ENCODE results near the gene PPM1H.

Gene PPM1H

GRCh38 chr12:62726471-62726980, 208.4 kb downstream of the PPM1H start:
- DNase-seq, result no peak

DNA sequence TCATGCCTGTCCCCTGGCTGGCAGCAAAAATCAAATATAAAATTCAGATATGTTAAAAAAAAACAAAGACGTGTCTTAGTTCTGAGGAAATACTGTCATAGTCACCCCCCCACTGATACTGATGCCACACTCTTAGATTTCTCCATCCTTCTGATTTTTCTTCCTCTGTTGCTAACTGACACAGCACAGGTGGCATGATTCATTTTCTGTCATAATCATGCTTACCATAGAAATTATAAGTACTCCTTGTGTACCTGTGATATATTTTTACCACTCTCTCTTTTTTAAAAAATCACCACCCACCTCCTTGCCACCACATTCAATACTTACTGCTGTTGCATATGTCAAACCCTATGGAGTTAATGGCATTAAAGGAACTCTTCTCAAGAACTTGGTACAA, 209.2 kb downstream of the PPM1H start:
- DNase-seq, result no peak

- DNase-seq, result no peak
These were observed 210.0 kb downstream of the PPM1H start for GRCh38 chr12:62724947-62725451.

GRCh38 chr12:62724285-62724684, 210.7 kb downstream of the PPM1H start:
- DNase-seq, result no peak

DNA sequence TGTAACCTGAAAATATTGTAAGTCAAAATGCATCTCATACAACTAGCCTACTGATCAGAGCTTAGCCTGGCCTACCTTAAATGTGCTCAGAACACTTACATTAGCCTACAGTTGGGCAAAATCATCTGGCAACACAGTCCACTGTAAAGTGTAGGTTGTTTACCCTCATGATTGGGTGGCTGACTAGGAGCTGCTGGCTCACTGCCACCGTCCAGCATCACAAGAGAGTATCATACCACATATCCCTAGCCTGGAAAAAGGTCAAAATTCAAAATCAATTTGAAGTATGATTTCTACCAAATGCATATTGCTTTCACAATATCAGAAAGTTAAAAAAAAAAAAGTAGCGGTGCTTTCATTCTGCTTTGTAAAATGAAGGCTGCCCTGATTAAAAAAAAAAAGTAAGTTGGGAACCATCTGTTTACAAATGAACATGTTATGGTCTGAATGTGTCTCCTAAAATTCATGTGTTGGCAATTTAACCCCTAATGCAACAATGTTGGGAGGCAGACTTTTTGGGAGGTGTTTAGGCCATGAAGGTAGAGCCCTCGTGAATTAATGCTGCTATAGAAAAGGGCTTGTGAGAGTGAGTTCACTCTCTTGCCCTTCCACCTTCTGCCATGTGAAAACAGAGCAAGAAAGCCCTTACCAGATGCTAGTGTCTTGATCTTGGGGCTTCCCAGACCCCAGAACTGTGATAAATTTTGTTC, 211.8 kb downstream of the PPM1H start:
- DNase-seq, result no peak

DNA sequence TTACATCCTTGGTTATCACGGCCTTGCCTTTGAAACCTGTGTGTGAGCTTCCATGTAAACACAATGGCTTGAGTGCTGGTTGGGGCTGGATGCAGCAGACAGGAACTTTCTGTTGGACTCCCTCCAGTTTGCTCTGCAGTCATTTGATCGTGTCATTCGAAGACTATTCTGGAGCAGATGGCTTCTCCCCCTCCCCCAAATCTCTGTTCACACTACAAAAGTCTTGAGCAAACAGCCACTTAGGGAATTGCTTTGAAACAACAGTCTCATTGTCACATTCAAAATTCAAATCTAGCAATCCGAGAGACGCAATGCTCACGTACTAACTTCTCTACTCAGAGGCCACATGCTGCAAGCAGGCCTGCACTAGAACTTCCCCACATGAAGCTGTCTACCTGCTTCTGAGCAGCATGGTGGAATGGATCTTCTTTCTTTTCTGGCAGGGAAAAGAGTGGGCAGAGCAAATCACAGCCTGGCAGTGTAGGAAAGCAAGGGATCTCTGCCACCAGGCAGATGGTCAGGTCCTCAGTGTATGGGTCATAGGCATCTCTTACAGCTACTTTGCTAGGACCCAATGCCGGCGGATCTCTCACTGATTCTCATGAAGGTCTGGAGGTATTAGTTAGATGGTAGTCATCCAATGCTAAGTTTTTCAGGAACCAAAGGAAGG, 214.2 kb downstream of the PPM1H start:
- DNase-seq, result peak; percentile 74

DNA sequence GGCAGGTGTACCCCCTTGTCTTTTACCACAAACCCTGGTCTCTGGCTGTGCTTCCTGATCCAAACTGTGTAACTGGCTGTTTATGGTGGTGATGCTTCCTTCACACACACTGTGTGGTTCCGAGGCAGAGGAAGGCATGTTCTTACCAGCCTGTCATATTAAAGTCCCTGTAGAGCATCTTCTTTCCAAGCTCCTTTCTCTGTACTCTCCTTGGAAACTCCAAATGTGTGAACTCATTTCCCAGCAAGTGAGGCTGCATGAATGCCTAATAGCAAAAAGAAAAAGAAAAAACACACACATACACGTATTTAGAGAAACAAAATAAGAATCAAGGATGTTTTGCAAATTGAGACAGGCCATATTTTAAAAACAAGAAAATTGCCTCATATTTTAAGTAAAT, 214.9 kb downstream of the PPM1H start:
- DNase-seq, result no peak

- no peak for DNase-seq
These were observed 216.1 kb downstream of the PPM1H start for GRCh38 chr12:62718762-62719426.

- no peak for DNase-seq
These were observed 217.3 kb downstream of the PPM1H start for GRCh38 chr12:62717643-62718042.

DNA sequence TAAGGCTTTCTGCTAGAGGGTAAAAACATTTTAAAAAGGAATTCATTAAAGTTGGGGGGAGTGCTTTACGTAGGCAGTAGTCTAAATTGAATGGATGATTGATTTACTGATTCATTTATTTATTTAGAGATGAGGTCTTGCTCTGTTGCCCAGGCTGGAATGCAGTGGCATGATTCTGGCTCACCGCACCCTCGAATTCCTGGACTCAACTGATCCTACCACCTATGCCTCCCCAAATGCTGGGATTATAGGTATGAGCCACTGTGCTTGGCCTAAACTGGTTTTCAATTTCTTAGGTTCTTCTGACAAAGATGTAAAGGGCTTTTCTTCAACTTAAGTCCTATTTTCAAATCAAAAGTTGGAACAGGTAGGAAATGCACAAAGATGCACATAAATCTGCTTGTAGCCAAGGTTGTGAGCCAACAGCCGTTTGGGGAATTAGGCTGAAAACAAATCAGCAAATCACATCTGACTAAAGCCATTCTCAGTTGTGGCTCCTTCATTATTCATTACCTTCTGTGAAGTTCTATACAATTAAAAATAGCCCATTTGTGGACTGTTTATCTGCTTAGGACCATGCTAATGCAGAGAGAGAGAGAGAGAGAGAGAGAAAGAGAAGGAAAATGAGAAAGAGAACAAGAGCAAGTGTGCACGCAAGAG, 218.0 kb downstream of the PPM1H start:
- no peak for DNase-seq

DNA sequence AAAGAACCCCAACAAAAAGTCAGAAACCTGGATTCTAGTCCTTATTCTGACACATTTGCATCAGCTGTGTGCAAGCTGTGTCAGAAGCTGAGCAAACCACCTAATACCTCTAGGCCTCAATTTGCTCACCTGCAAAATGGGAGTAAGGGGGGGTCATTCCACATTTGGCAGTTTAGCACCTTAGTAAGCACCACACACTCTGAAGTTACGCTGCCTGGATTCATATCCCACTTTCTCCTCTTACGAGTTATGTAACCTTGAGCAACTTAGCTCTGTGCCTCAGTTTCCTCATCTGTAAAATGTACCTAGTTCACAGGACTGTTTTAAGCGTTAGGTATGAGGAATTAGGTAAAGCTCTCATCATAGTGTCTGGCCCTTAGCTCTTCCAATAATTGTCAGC, 218.9 kb downstream of the PPM1H start:
- DNase-seq, result no peak

GRCh38 chr12:62714774-62715721, 219.9 kb downstream of the PPM1H start:
- no peak for DNase-seq

GRCh38 chr12:62714181-62714773, 220.7 kb downstream of the PPM1H start:
- DNase-seq, result no peak

- no peak for DNase-seq
These were observed 221.2 kb downstream of the PPM1H start for GRCh38 chr12:62713723-62714122.

DNA sequence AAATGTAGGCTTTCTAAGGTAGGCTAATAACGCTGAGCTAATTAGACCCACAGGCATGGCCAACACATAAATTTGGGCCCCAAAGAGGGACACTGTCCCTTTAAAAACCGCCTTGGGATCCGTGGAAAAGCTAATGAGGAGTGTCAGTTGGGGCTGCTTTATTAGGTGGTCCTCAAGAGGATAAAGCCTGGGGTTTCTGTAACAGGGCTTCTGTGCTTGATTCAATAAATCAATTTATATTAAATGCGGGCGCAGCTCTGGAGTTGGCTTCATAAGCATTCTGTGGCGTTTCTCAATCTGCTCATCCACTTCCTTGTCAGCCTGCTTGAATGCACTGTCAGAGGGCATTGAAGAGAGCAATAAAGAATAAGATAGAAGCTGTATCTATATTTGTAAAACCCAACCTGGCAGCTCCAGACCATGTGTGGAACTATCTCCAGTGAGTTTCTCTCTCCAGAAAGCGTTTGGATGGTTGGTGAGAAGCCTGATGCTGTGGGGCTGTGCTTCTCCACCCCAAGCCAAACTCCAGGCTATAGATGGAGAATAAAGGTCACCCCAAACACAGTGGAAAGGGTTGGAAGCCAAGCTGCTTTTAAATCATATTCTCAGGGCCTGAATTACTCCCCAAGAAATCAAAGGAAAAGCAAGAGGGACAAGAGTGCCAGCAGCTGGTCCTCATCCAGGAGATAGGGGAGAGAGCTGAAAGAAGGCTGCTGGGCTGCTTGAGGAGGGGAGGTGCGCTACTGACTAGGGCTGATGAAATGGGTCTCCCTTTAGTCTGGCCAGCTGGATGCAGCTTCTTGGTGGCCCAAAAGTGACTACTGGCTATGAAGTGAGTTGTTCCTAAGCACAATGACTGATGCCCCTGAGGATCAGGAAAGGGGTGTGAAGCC, 222.0 kb downstream of the PPM1H start:
- no peak for DNase-seq

DNA sequence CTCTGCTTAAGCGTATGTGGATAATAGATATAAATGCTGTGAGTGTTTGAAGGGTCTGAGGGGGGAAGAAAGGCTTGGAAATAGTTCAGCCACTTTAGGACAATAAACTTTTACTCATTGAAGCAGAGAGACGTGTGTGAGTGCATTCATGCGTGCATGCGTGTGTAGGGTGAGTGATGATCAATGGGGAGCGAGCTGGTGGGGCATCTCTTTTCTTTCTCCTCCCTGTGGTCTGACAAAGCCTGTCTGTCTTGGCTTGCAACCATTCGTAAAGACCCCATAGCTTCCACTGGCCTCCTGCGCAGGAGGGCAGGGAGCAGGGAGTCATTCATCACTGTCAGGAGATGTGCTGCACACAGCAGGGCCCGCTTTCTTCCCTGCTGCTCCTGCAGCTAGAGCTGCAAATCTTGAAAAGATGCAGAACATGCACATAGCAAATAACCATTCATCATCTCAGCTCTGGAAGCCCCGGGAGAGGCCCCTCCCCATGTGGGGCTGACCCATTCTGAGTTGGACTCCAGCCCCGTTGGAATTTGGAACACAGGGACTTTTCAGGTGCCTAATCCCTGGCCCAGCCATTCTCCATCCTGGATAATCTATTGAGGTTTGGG, 223.2 kb downstream of the PPM1H start:
- DNase-seq, result no peak

DNA sequence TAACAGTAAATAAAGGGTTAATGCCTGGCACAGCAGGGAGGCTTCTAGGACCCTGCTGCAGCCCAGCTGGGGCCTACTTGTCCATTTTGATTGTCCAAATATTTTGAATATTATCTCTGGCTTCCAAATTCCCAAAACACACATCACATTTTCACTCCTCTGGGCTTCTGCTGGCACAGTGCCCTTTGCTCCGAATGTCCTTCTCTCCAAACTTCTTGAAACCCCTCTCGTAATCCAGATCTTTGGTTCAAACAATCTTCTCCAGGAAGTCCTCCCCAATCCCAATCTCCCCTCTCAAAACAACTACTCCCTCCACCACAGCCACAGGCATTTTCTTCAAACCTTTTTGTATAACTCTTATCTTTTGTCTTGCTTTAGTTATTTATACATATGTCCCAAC, 225.6 kb downstream of the PPM1H start:
- DNase-seq, result no peak

- no peak for DNase-seq
These were observed 227.0 kb downstream of the PPM1H start for GRCh38 chr12:62707939-62708338.

DNA sequence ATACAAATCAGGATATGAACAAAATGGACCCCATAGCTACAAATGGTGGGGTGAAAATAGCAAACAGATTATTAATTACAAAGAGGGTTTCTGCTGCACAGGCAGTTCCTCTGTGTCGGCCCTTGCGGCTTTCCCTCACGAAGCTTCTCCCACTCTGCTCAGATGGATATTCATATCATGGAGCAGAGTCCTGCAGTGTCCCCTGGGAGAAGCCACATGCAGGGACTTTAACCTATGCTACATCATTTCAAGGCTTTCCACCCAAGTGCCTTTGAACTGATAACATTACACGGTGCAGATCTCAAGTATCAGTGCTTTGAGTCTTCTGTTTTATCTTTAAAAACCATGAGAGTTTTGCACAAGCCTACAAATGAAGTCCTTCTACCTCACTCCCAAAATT, 229.1 kb downstream of the PPM1H start:
- DNase-seq, result no peak

GRCh38 chr12:62703011-62703380, 232.0 kb downstream of the PPM1H start:
- DNase-seq, result no peak
